K562 (cell line): ENCODE measurements around the gene CDCA4. TPM values are rescaled to one million over a fixed set of nuclear protein-coding genes. Genes with fewer than 3 reads are reported as not detected.

Source experiments
- E2F4 ChIP-seq: sonication (generic); formaldehyde crosslinking; IDR thresholded peaks from 2 replicates; pipeline ENCODE4 v1.8.0; 2022; ENCODE audit warnings: mild to moderate bottlenecking, low read depth, missing genetic modification reagents
- ETS1 ChIP-seq: conservative IDR thresholded peaks from 2 replicates; pipeline ENCODE4 v1.6.1; 2011; ENCODE audit warnings: low read depth, mild to moderate bottlenecking, low read length; ENCODE audit not compliant: control insufficient read depth
- HDAC1 ChIP-seq, 2 experiments: fragments of 450-650 bp; IDR thresholded peaks; 2 replicates each; pipeline ENCODE4 v1.6.1; 2016 to 2017; ENCODE audit warnings: inconsistent platforms in 1 of 2, mild to moderate bottlenecking in 1 of 2, moderate library complexity in 1 of 2
- HOMEZ ChIP-seq: fragments of 250-450 bp; sonication (Bioruptor Pico); IDR thresholded peaks from 2 replicates; pipeline ENCODE4 v1.4.0; 2020; ENCODE audit warnings: mild to moderate bottlenecking, moderate library complexity
- MGA ChIP-seq: fragments of 450-650 bp; IDR thresholded peaks from 2 replicates; pipeline ENCODE4 v1.6.1; 2016; ENCODE audit warnings: mild to moderate bottlenecking, moderate library complexity
- POLR2B ChIP-seq: fragments of 450-650 bp; IDR thresholded peaks from 2 replicates; pipeline ENCODE4 v1.6.1; 2018; ENCODE audit warnings: low read depth; ENCODE audit not compliant: partially characterized antibody
- ZBTB9 ChIP-seq: fragments of 450-650 bp; formaldehyde crosslinking; IDR thresholded peaks from 2 replicates; pipeline ENCODE4 v1.4.0; 2020; ENCODE audit warnings: mild to moderate bottlenecking, moderate library complexity
- ZNF175 ChIP-seq: fragments of 200-800 bp; sonication (Bioruptor generic); IDR thresholded peaks from 2 replicates; pipeline ENCODE4 v1.6.1; 2016; ENCODE audit warnings: low read depth, mild to moderate bottlenecking, missing genetic modification characterization, missing compliant biosample characterization
- polyA plus RNA-seq, 8 experiments: library from polyadenylated mRNA; depleted of rRNA in 4 of 8; stranded (reverse) in 5 of 8; unstranded in 3 of 8; fragments of >200 nt; fragmentation: Nextera tagmentation in 2 of 8; fragmentation: Illumina TruSeq in 1 of 8; extraction: Ambion mirVana in 2 of 8; extraction: Trizol in 1 of 8; gene quantifications; 2 replicates each; pipeline versions ENCODE4 v1.2.1 to v1.2.3, GENCODE V29; 2011 to 2014; ENCODE audit warnings: inconsistent platforms in 1 of 8, missing spikeins in 1 of 8
- total RNA-seq, 7 experiments: library from RNA; depleted of rRNA in 6 of 7; stranded (reverse); fragments of >200 nt in 6 of 7; fragmentation: Illumina TruSeq in 2 of 7; extraction: Trizol in 2 of 7; gene quantifications; 2 replicates each; pipeline versions ENCODE4 v1.2.1 to v1.2.3, GENCODE V29; 2011 to 2021; ENCODE audit warnings: low replicate concordance in 1 of 7

The CDCA4 gene
- total and polyA plus RNA-seq, 9 of the 15 experiments (the other 6 are each of a cell fraction or from before 2014, with no cell fraction given), result 6.6 to 44.2 (median 23.0) TPM

GRCh38 chr14:105069871-105070759 is 49.2 kb upstream of the CDCA4 start (continued):
- TF ChIP-seq E2F4, result no peak
- TF ChIP-seq HDAC1 (IDR thresholded peaks at IDR 0.05), result no peak
- TF ChIP-seq MGA, result peak; percentile 50
- no peak for TF ChIP-seq ZNF175
- no peak for TF ChIP-seq ETS1
- no peak for TF ChIP-seq ZBTB9 (CRISPR knock-in tag)
- peak; percentile 25 for TF ChIP-seq POLR2B
- TF ChIP-seq HOMEZ, result no peak
